Ovary (tissue), 3 donors: Measurements from ENCODE around the gene PTGIS.
"Not testable (repeated sequence)": the region's sequence is repeated elsewhere in the genome, so short reads cannot be mapped to it uniquely, and the experiment has no call there.

Experiments
- EP300 ChIP-seq: sonication (generic); formaldehyde crosslinking; IDR thresholded peaks from one replicate; pipeline ENCODE4 v1.6.1; 2017; ENCODE audit warnings: antibody characterized with exemption
- TF ChIP-seq, protein P1 (sequence below), 3 donors: fragments of 450-650 bp in 2 of 3; fragments of 200-600 bp in 1 of 3; IDR thresholded peaks; one replicate each; pipeline versions ENCODE4 v1.5.1 to v1.8.0; 2016 to 2022; ENCODE audit warnings: antibody characterized with exemption in 3 of 3, mild to moderate bottlenecking in 1 of 3
- donor health status: DM: no; HTN: no; CAD: no.

DNA sequence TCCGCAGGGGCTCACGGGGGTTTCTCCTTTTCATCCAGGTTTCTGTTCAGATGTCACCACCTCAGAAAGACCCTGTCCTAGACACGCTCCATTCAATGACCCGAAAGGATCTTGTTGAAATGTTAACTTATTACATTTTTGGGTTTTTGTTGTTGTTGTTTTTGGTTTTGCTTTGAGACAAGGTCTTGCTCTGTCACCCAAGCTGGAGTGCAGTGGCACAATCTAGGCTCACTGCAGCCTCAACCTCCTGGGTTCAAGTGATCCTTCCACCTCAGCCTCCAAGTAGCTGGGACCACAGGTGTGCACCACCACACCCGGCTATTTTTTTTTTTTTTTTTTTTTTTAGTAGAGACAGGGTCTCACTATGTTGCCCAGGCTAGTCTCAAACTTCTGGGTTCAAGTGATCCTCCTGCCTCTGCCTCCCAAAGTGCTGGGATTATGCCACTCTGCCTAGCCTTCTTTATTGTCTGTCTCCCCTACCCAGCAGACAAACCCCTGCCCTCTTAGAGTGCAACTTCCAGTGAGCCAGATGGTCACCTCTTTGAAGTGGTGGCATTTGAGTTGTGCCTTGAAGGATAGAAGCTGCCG is 43.7 kb upstream of the PTGIS start:
- not testable (repeated sequence) for TF ChIP-seq EP300
- TF ChIP-seq, protein P1, sequence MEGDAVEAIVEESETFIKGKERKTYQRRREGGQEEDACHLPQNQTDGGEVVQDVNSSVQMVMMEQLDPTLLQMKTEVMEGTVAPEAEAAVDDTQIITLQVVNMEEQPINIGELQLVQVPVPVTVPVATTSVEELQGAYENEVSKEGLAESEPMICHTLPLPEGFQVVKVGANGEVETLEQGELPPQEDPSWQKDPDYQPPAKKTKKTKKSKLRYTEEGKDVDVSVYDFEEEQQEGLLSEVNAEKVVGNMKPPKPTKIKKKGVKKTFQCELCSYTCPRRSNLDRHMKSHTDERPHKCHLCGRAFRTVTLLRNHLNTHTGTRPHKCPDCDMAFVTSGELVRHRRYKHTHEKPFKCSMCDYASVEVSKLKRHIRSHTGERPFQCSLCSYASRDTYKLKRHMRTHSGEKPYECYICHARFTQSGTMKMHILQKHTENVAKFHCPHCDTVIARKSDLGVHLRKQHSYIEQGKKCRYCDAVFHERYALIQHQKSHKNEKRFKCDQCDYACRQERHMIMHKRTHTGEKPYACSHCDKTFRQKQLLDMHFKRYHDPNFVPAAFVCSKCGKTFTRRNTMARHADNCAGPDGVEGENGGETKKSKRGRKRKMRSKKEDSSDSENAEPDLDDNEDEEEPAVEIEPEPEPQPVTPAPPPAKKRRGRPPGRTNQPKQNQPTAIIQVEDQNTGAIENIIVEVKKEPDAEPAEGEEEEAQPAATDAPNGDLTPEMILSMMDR (IDR thresholded peaks at IDR 0.05), result not testable (repeated sequence)
